Fibroblast of lung (primary cell): ENCODE measurements around the gene SCLT1. TPM values are rescaled to one million over a fixed set of nuclear protein-coding genes. Genes with fewer than 3 reads are reported as not detected.

ENCODE experiments used
- DNase-seq, 2 donors: peaks; one replicate each; pipeline versions ENCODE4 v3.0.0 to v3.0.0-alpha.2; 2010; ENCODE audit warnings: low read depth in 2 of 2
- H2AFZ ChIP-seq: 2 replicates; pipeline ENCODE4 v1.5.1; 2012; ENCODE audit warnings: low read length, control low read depth, inconsistent platforms
- H3K27ac ChIP-seq: 2 replicates; pipeline ENCODE4 v1.5.1; 2011; ENCODE audit warnings: low read length, control low read depth; ENCODE audit not compliant: insufficient read depth
- H3K27me3 ChIP-seq: 2 replicates; pipeline ENCODE4 v1.5.1; 2011; ENCODE audit warnings: mild to moderate bottlenecking, low read length; ENCODE audit not compliant: control insufficient read depth, insufficient read depth
- H3K36me3 ChIP-seq: 2 replicates; pipeline ENCODE4 v1.5.1; 2011; ENCODE audit warnings: low read length; ENCODE audit not compliant: control insufficient read depth, insufficient read depth
- H3K4me1 ChIP-seq: 2 replicates; pipeline ENCODE4 v1.5.1; 2011; ENCODE audit warnings: low read length; ENCODE audit not compliant: control insufficient read depth, insufficient read depth; ENCODE audit errors: extremely low read depth
- H3K4me2 ChIP-seq: 2 replicates; pipeline ENCODE4 v1.5.1; 2011; ENCODE audit warnings: low read length, control low read depth; ENCODE audit not compliant: insufficient read depth; ENCODE audit errors: extremely low read depth
- H3K4me3 ChIP-seq, 4 experiments: fragments of 200-600 bp in 1 of 4; sonication (generic) in 1 of 4; replicated peaks in 1 of 4; 2 replicates each; pipeline ENCODE4 v1.5.1; 2011 to 2016; ENCODE audit warnings: low read length in 4 of 4, low read depth in 3 of 4, mild to moderate bottlenecking in 3 of 4, control low read depth in 2 of 4, inconsistent platforms in 1 of 4, mixed read lengths in 1 of 4; ENCODE audit not compliant: insufficient read depth in 1 of 4; ENCODE audit errors: control extremely low read depth in 1 of 4
- H3K79me2 ChIP-seq: 2 replicates; pipeline ENCODE4 v1.5.1; 2012; ENCODE audit warnings: mild to moderate bottlenecking, low read length, inconsistent platforms; ENCODE audit not compliant: control insufficient read depth, insufficient read depth
- H3K9ac ChIP-seq: 2 replicates; pipeline ENCODE4 v1.5.1; 2011; ENCODE audit warnings: mild to moderate bottlenecking, low read length, control low read depth; ENCODE audit not compliant: insufficient read depth
- H3K9me3 ChIP-seq: 2 replicates; pipeline ENCODE4 v1.5.1; 2012; ENCODE audit warnings: low read depth, low read length; ENCODE audit not compliant: control insufficient read depth, insufficient read depth
- H4K20me1 ChIP-seq: 2 replicates; pipeline ENCODE4 v1.5.1; 2011; ENCODE audit warnings: low read length; ENCODE audit not compliant: control insufficient read depth, insufficient read depth; ENCODE audit errors: extremely low read depth
- CTCF ChIP-seq, 2 donors: IDR thresholded peaks in 1 of 2; conservative IDR thresholded peaks in 1 of 2; 1 replicate in 1 of 2; 2 replicates in 1 of 2; pipeline ENCODE4 v1.5.1; 2011 to 2012; ENCODE audit warnings: low read length in 2 of 2, control low read depth in 1 of 2, inconsistent platforms in 1 of 2, low read depth in 1 of 2, mild to moderate bottlenecking in 1 of 2
- EZH2 ChIP-seq: IDR thresholded peaks from 2 replicates; pipeline ENCODE4 v1.5.1; 2012; ENCODE audit warnings: low read length, control low read depth, mild to moderate bottlenecking; ENCODE audit errors: missing control alignments
- polyA plus RNA-seq, 2 donors: library from polyadenylated mRNA; depleted of rRNA in 1 of 2; stranded (reverse) in 1 of 2; unstranded in 1 of 2; fragments of >200 nt; gene quantifications; 2 replicates each; pipeline ENCODE4 v1.2.1, GENCODE V29; 2011 to 2012; ENCODE audit warnings: missing spikeins in 1 of 2
- total RNA-seq: library from RNA; depleted of rRNA; stranded (reverse); fragments of >200 nt; gene quantifications from 2 replicates; pipeline ENCODE4 v1.2.1, GENCODE V29; 2014

SCLT1 gene
- total and polyA plus RNA-seq, 2 donors (not counting 1 experiment from before 2014, with no cell fraction given): 8.8 to 16.2 TPM

GRCh38 chr4:128916832-128917231, 176.5 kb downstream of the SCLT1 start:
- Histone ChIP-seq H3K79me2 (no peaks in the 10 kb centered on the region), H3K4me1 (no peaks in the 10 kb centered on the region), H3K27ac (no peak overlapping the region), H3K4me3 (no peak overlapping the region), H3K9me3 (no peaks in the 10 kb centered on the region), H3K4me2 (no peak overlapping the region), H2AFZ (no peak overlapping the region), H3K9ac (no peak overlapping the region), H3K27me3 (no peaks in the 10 kb centered on the region), H3K36me3 (no peaks in the 10 kb centered on the region), H4K20me1 (no peaks in the 10 kb centered on the region)
- TF ChIP-seq CTCF (conservative IDR thresholded peaks at IDR 0.05 in 1 of 2, IDR thresholded peaks at IDR 0.05 in 1 of 2; ENCODE audit: low read depth in 1 of 2, low read length in 2 of 2) (no peak), EZH2 (no peak)
- DNase-seq: no peak

GRCh38 chr4:128915544-128915943, 177.8 kb downstream of the SCLT1 start:
- H3K27ac ChIP-seq: no peak overlapping the region

GRCh38 chr4:128913228-128913627, 180.1 kb downstream of the SCLT1 start:
- Histone ChIP-seq H3K4me2 (no peak overlapping the region), H3K27ac (no peak overlapping the region), H3K4me1 (no peaks in the 10 kb centered on the region)

More at GRCh38 chr4:128915544-128915943, 177.8 kb downstream of the SCLT1 start:
- H3K4me1 ChIP-seq: no peaks in the 10 kb centered on the region
- H3K27me3 ChIP-seq: no peaks in the 10 kb centered on the region
- no peak overlapping the region for H3K9ac ChIP-seq
- no peak for DNase-seq
- H2AFZ ChIP-seq: no peak overlapping the region
- no peaks in the 10 kb centered on the region for H3K9me3 ChIP-seq
- TF ChIP-seq EZH2 (no peak), CTCF (conservative IDR thresholded peaks at IDR 0.05 in 1 of 2, IDR thresholded peaks at IDR 0.05 in 1 of 2; ENCODE audit: low read depth in 1 of 2, low read length in 2 of 2) (no peak)
- no peak overlapping the region for H3K4me2 ChIP-seq
- no peaks in the 10 kb centered on the region for H3K36me3 ChIP-seq
- no peak overlapping the region for H3K4me3 ChIP-seq
- no peaks in the 10 kb centered on the region for H4K20me1 ChIP-seq
- no peaks in the 10 kb centered on the region for H3K79me2 ChIP-seq

More at GRCh38 chr4:128913228-128913627, 180.1 kb downstream of the SCLT1 start:
- Histone ChIP-seq H3K9ac (no peak overlapping the region), H3K9me3 (no peaks in the 10 kb centered on the region), H3K27me3 (no peaks in the 10 kb centered on the region), H3K36me3 (no peaks in the 10 kb centered on the region), H3K79me2 (no peaks in the 10 kb centered on the region), H3K4me3 (no peak overlapping the region), H4K20me1 (no peaks in the 10 kb centered on the region), H2AFZ (no peak overlapping the region)
- DNase-seq: no peak
- TF ChIP-seq EZH2 (no peak), CTCF (conservative IDR thresholded peaks at IDR 0.05 in 1 of 2, IDR thresholded peaks at IDR 0.05 in 1 of 2; ENCODE audit: low read depth in 1 of 2, low read length in 2 of 2) (no peak)
